ENCODE data around the gene RFX7.

RFX7 gene

DNA sequence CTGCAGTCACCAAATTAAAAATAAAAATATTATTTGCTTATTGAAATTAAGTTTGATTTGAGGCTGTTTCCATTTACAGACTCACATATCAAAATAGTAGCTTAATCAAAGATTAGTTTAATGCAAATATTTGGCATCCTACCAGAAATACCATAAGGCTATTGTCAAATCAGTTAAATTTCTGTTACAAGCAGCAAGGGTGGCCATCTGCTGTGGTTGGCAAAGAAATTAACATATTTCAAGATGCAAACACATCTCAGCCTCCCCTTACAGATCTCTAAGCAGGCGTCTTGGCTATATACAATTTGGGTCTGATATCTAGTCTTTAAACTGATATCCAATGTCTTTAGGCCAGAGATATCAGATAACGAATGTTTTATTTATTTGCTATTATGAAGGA is 167.0 kb downstream of the RFX7 start:
- no peak overlapping the region for H3K4me3 ChIP-seq (ENCODE audit: low read depth, low read length)
- no peaks in the 10 kb centered on the region for H3K36me3 ChIP-seq (ENCODE audit: control insufficient read depth in 2 of 2, insufficient read depth in 1 of 2, low read length in 2 of 2)
- no peaks in the 10 kb centered on the region for H3K9me3 ChIP-seq (ENCODE audit: control insufficient read depth, insufficient read depth, low read depth, low read length)
- POLR2A ChIA-PET = no interaction called here
- H3K4me1 ChIP-seq (ENCODE audit: control insufficient read depth, insufficient read depth, low read length) = no peaks in the 10 kb centered on the region
- no peak overlapping the region for H3K27ac ChIP-seq (ENCODE audit: extremely low read depth, low read depth, low read length)
- TF ChIP-seq KLF10 (tag by site-specific recombination; IDR thresholded peaks at IDR 0.05) (no peak), ZNF830 (tag by site-specific recombination; IDR thresholded peaks at IDR 0.05; ENCODE audit: low read depth) (no peak), ZBTB20 (tag by site-specific recombination; IDR thresholded peaks at IDR 0.05) (no peak), ZBTB7A (tag by site-specific recombination; IDR thresholded peaks at IDR 0.05; ENCODE audit: low read depth) (no peak), ZNF624 (tag by site-specific recombination; IDR thresholded peaks at IDR 0.05) (no peak), ZNF785 (tag by site-specific recombination; IDR thresholded peaks at IDR 0.05) (no peak), ZNF16 (tag by site-specific recombination; IDR thresholded peaks at IDR 0.05; ENCODE audit: low read depth) (no peak), ZNF157 (tag by site-specific recombination; IDR thresholded peaks at IDR 0.05) (no peak), ZNF658 (tag by site-specific recombination; IDR thresholded peaks at IDR 0.05) (no peak), ZNF585B (tag by site-specific recombination; IDR thresholded peaks at IDR 0.05) (no peak), YY2 (tag by site-specific recombination; IDR thresholded peaks at IDR 0.05) (no peak), ZFP3 (tag by site-specific recombination; IDR thresholded peaks at IDR 0.05; ENCODE audit: low read depth) (no peak), KLF8 (tag by site-specific recombination; IDR thresholded peaks at IDR 0.05) (no peak)
- TF ChIP-seq, protein P1, sequence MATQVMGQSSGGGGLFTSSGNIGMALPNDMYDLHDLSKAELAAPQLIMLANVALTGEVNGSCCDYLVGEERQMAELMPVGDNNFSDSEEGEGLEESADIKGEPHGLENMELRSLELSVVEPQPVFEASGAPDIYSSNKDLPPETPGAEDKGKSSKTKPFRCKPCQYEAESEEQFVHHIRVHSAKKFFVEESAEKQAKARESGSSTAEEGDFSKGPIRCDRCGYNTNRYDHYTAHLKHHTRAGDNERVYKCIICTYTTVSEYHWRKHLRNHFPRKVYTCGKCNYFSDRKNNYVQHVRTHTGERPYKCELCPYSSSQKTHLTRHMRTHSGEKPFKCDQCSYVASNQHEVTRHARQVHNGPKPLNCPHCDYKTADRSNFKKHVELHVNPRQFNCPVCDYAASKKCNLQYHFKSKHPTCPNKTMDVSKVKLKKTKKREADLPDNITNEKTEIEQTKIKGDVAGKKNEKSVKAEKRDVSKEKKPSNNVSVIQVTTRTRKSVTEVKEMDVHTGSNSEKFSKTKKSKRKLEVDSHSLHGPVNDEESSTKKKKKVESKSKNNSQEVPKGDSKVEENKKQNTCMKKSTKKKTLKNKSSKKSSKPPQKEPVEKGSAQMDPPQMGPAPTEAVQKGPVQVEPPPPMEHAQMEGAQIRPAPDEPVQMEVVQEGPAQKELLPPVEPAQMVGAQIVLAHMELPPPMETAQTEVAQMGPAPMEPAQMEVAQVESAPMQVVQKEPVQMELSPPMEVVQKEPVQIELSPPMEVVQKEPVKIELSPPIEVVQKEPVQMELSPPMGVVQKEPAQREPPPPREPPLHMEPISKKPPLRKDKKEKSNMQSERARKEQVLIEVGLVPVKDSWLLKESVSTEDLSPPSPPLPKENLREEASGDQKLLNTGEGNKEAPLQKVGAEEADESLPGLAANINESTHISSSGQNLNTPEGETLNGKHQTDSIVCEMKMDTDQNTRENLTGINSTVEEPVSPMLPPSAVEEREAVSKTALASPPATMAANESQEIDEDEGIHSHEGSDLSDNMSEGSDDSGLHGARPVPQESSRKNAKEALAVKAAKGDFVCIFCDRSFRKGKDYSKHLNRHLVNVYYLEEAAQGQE (tag by site-specific recombination; IDR thresholded peaks at IDR 0.05) = no peak
- TF ChIP-seq, protein P2, sequence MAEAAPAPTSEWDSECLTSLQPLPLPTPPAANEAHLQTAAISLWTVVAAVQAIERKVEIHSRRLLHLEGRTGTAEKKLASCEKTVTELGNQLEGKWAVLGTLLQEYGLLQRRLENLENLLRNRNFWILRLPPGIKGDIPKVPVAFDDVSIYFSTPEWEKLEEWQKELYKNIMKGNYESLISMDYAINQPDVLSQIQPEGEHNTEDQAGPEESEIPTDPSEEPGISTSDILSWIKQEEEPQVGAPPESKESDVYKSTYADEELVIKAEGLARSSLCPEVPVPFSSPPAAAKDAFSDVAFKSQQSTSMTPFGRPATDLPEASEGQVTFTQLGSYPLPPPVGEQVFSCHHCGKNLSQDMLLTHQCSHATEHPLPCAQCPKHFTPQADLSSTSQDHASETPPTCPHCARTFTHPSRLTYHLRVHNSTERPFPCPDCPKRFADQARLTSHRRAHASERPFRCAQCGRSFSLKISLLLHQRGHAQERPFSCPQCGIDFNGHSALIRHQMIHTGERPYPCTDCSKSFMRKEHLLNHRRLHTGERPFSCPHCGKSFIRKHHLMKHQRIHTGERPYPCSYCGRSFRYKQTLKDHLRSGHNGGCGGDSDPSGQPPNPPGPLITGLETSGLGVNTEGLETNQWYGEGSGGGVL (tag by site-specific recombination; IDR thresholded peaks at IDR 0.05) = no peak
- CTCF ChIA-PET = no interaction called here

DNA sequence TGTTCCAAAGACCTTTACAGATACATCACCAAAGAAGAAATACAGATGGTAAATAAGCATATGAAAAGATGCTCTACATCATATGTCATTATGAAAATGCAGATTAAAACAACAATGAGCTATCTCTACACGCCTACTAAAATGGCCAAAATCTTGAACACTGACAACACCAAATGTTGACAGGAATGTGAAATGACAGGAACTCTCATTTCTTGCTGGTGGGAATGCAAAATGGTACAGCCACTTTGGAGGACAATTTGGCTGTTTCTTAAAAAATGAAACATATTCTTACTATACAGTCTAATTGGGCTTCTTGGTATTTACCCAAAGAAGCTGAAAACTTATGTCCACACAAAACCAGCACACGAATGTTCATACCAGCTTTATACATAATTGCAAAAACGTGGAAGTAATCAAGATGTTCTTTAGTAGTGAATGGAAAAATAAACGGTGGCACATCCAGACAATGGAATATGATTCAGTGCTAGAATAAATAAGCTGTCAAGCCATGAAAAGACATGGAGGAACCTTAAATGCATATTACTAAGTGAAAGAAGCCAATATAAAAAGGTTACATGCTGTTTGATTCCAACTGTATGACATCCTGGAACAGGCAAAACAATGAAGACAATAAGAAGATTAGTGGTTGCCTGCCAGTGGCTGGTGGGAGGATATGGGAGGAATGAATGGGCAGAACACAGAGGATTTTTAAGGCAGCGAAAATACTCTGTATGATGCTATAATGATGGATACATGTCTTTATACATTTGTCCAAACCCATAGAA is 169.0 kb downstream of the RFX7 start:
- no peaks in the 10 kb centered on the region for H3K9me3 ChIP-seq (ENCODE audit: control insufficient read depth, insufficient read depth, low read depth, low read length)
- no peak overlapping the region for H3K27ac ChIP-seq (ENCODE audit: extremely low read depth, low read depth, low read length)
- POLR2A ChIA-PET = no interaction called here
- CTCF ChIA-PET = no interaction called here
- H3K4me3 ChIP-seq (ENCODE audit: low read depth, low read length) = no peak overlapping the region
- no peaks in the 10 kb centered on the region for H3K36me3 ChIP-seq (ENCODE audit: control insufficient read depth in 2 of 2, insufficient read depth in 1 of 2, low read length in 2 of 2)
- H3K4me1 ChIP-seq (ENCODE audit: control insufficient read depth, insufficient read depth, low read length) = no peaks in the 10 kb centered on the region
- TF ChIP-seq, protein P3, sequence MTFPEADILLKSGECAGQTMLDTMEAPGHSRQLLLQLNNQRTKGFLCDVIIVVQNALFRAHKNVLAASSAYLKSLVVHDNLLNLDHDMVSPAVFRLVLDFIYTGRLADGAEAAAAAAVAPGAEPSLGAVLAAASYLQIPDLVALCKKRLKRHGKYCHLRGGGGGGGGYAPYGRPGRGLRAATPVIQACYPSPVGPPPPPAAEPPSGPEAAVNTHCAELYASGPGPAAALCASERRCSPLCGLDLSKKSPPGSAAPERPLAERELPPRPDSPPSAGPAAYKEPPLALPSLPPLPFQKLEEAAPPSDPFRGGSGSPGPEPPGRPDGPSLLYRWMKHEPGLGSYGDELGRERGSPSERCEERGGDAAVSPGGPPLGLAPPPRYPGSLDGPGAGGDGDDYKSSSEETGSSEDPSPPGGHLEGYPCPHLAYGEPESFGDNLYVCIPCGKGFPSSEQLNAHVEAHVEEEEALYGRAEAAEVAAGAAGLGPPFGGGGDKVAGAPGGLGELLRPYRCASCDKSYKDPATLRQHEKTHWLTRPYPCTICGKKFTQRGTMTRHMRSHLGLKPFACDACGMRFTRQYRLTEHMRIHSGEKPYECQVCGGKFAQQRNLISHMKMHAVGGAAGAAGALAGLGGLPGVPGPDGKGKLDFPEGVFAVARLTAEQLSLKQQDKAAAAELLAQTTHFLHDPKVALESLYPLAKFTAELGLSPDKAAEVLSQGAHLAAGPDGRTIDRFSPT (tag by site-specific recombination; IDR thresholded peaks at IDR 0.05) = no peak
- TF ChIP-seq ZNF623 (tag by site-specific recombination; IDR thresholded peaks at IDR 0.05) (no peak), ZFP69B (tag by site-specific recombination; IDR thresholded peaks at IDR 0.05) (no peak), GLI4 (tag by site-specific recombination; IDR thresholded peaks at IDR 0.05) (no peak), ZNF157 (tag by site-specific recombination; IDR thresholded peaks at IDR 0.05) (no peak)
- TF ChIP-seq, protein P4, sequence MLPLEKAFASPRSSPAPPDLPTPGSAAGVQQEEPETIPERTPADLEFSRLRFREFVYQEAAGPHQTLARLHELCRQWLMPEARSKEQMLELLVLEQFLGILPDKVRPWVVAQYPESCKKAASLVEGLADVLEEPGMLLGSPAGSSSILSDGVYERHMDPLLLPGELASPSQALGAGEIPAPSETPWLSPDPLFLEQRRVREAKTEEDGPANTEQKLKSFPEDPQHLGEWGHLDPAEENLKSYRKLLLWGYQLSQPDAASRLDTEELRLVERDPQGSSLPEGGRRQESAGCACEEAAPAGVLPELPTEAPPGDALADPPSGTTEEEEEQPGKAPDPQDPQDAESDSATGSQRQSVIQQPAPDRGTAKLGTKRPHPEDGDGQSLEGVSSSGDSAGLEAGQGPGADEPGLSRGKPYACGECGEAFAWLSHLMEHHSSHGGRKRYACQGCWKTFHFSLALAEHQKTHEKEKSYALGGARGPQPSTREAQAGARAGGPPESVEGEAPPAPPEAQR (tag by site-specific recombination; IDR thresholded peaks at IDR 0.05) = no peak
- TF ChIP-seq, protein P5, sequence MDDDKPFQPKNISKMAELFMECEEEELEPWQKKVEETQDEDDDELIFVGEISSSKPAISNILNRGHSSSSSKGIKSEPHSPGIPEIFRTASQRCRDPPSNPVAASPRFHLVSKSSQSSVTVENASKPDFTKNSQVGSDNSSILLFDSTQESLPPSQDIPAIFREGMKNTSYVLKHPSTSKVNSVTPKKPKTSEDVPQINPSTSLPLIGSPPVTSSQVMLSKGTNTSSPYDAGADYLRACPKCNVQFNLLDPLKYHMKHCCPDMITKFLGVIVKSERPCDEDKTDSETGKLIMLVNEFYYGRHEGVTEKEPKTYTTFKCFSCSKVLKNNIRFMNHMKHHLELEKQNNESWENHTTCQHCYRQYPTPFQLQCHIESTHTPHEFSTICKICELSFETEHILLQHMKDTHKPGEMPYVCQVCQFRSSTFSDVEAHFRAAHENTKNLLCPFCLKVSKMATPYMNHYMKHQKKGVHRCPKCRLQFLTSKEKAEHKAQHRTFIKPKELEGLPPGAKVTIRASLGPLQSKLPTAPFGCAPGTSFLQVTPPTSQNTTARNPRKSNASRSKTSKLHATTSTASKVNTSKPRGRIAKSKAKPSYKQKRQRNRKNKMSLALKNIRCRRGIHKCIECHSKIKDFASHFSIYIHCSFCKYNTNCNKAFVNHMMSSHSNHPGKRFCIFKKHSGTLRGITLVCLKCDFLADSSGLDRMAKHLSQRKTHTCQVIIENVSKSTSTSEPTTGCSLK (tag by site-specific recombination; IDR thresholded peaks at IDR 0.05) = no peak
- TF ChIP-seq, protein P6, sequence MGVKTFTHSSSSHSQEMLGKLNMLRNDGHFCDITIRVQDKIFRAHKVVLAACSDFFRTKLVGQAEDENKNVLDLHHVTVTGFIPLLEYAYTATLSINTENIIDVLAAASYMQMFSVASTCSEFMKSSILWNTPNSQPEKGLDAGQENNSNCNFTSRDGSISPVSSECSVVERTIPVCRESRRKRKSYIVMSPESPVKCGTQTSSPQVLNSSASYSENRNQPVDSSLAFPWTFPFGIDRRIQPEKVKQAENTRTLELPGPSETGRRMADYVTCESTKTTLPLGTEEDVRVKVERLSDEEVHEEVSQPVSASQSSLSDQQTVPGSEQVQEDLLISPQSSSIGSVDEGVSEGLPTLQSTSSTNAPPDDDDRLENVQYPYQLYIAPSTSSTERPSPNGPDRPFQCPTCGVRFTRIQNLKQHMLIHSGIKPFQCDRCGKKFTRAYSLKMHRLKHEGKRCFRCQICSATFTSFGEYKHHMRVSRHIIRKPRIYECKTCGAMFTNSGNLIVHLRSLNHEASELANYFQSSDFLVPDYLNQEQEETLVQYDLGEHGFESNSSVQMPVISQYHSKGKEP (tag by site-specific recombination; IDR thresholded peaks at IDR 0.05) = no peak

All from HEK293 (cell line).